ENCODE measurements around the gene KTI12.
A peak's percentile ranks its signal among the peaks of the same experiment; 100 is the strongest.
"Not testable (repeated sequence)": the region's sequence is repeated elsewhere in the genome, so short reads cannot be mapped to it uniquely, and the experiment has no call there.

Gene KTI12, protein sequence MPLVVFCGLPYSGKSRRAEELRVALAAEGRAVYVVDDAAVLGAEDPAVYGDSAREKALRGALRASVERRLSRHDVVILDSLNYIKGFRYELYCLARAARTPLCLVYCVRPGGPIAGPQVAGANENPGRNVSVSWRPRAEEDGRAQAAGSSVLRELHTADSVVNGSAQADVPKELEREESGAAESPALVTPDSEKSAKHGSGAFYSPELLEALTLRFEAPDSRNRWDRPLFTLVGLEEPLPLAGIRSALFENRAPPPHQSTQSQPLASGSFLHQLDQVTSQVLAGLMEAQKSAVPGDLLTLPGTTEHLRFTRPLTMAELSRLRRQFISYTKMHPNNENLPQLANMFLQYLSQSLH

DNA sequence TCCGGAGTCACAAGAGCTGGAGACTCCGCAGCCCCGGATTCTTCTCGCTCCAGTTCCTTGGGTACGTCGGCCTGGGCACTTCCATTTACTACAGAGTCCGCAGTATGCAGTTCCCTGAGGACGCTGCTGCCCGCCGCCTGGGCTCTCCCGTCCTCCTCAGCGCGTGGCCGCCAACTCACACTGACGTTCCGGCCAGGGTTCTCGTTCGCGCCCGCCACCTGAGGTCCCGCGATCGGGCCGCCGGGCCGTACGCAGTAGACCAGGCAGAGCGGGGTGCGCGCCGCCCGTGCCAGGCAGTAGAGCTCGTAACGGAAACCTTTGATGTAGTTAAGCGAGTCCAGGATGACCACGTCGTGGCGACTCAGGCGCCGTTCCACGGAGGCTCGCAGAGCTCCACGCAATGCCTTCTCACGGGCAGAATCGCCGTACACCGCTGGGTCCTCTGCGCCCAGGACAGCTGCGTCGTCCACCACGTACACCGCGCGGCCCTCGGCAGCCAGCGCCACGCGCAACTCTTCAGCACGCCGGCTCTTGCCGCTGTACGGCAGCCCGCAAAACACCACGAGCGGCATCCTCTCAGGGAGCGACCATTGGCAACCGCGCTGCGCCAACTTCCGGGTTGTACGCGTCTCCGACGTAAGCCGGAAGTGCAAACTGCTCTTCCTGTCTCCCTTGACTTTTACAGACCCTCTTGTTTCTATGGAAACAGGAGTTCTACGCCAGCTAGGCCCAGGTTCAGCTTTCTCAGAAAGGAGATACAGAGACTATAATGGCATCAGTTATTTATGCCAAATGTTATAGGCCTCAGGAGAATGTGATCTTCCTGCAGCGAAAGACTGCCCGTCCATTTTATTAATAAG, at the start of gene KTI12:
TSS of gene KTI12 (minus strand) at position 621 of the 860 bp plus-strand sequence. CDS start at position 572, 49 bp downstream.
- DNase-seq = peak; percentile 90

DNA sequence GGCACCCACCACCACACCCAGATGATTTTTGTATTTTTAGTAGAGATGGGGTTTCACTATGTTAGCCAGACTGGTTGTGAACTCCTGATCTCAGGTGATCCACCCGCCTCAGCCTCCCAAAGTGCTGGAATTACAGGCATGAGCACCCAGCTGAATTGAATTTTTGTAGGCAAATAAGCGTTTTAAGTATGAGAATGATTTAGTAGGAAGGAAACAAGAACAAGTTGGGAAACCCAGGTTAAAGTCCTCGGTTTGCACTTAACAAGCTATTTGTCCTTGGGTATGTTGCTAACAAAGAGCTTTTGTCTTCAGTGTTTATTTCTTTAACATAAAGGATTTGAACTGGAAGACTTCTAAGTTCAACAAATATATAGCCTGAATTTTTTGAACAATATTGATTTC, 46.4 kb upstream of the KTI12 start:
- no peak for DNase-seq

DNA sequence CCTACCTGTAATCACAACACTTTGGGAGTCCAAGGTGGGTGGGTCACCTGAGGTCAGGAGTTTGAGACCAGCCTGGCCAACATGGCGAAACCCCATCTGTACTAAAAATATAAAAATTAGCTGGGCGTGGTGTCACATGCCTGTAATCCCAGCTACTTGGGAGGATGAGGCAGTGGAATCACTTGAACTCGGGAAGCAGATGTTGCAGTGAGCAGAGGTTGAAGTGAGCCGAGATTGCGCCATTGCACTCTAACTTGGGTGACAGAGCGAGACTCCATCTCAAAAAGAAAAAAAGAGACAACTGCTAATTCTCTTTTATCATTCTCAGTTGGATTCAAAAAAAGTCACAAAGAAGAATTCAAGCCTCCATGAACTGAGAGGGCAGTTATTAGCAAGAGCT, 43.7 kb upstream of the KTI12 start:
- DNase-seq = not testable (repeated sequence)

DNA sequence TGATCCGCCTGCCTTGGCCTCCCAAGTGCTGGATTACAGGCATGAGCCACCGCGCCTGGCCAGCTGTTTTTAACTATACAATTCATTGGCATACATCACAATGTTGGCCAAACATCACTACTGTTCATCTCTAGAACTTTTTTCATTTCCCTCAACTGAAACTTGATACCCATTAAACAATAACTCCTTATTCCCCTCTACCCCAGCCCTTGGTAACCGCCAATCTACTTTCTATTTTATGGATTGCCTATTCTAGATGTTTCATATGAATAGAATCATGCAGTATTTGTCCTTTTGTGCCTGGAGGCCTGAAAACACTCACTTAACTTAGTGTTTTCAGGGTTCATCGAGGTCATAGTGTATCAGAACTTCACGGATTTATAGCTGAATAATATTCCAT, 38.7 kb upstream of the KTI12 start:
- DNase-seq = no peak

DNA sequence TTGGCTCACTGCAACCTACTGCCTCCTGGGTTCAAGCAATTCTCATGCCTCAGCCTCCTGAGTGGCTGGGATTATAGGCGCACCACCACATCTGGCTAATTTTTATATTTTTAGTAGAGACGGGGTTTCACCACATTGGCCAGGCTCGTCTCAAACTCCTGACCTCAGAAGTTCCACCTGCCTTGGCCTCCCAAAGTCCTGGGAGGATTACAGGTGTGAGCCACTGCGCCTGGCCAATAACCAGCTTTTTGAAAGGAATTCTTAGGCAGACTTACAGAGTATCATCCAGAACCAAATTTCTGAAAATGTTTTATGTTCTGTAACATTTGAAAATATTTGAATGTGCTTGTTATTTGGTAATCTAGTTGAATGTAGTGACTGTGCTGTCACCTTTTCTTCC, 37.1 kb upstream of the KTI12 start:
- DNase-seq = no peak

DNA sequence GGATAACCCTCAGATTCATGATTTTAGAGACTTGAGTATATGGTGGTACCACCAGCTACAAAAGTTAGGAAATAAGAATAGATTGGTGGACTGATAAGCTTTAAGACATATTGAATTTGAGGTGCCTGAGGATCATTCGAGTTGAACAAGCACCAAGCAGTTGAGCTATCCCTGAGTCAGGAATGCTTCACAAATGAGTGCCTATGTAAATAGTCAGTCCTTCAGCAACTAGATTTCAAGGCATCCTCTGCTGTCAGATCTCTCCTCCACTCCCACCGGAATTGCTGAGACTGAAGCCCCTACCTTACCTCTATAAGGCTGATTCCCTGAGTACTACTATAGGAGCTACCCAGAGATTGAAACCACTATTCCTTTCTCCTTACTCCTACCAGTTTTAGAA, 29.6 kb upstream of the KTI12 start:
- no peak for DNase-seq

DNA sequence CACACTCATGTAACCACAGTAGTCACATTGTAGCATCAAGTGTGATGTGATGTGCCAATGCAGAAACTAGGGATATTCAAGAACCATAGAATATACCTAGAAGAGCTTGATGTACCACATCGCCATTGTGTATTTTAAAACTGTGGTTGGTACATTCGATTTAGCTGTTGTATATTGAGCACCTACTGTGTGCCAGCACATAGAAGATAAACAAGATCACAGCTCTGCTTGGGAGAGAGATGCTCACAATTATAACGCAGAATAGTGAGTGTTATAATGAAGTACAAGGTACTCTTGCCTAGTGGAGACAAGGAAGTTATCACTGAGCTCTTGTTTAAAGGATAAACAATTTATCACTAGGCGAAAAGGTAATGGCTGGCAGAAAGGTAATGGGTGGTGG, 27.2 kb upstream of the KTI12 start:
- DNase-seq = no peak

DNA sequence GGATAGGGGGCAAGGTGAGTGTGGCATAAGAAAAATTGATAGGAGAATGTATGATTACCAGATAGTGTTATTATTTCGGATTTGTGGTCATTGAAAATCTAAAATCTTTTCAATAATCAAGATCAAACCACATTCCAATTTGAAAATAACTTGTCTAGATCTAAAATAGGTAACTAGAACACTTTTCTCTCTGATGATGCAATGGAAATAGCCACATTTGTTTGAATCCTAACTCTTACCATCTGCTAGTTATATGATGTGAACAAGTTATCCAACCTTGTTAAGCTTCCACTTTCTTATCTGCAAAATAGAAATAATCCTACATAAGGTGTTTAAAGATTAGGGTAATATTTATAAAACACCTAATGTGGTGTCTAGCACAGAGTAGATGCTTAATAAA, 26.3 kb upstream of the KTI12 start:
- DNase-seq = no peak

DNA sequence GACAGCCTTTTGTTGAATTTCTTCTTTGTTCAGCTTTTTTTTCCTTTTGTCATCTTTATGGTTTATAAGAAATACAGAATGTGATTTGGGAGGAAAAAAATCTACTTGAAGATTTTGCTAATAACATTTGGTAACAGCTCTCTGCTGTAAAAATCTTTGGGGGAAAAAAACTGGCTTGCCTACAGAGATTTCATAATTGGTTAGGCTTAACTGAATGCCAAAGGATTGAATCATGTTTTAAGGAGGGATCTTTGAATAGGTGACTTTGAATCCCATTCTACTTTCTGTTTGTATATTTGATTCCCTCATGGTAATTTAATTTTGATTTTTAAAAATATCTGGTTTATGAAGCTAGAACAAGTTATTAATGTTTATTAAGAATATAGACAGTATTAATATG, 25.7 kb upstream of the KTI12 start:
- no peak for DNase-seq

DNA sequence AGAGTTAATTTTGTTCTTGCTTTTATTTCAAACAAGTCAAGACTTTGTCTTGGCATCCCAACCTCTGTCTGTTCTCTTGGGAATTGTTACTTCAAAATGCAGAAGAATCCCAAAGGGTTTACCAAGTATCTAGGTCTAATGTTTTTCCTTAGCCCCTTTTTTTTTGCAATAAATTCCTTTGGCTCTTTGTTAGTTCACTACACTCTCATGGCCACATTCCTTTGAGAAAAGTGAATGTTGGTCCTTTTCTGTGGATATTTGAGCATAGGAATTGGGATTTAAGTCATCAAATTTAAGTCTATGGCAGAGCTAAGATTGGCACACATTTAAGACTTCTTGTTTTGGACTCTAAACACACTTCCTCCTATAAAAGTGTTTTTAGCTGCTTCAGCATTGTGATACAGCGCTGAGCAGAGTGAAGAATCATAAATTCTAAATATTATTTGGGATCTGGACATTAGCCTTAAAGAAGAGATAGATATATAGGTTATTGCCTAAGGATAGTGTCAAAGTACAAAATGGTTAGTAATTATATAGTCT, 24.3 kb upstream of the KTI12 start:
- no peak for DNase-seq

DNA sequence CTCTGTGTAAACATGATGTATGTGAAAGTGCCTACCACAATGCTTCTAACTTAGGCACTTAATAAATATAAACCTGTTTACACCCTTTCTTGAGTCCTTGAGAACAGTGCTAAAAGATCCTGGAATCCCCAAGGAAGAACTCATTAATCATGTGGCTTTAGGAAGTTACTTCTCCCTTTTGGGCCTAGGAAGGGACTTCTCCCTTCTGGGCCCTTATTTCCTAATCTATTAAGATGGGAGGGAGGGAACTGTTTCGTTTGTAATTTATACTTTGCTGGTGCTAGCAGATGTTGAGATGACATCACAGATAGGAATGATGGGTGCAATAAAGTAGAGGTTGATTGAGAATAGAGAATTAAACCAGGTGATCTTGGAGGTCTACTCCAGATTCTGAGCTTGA, 23.6 kb upstream of the KTI12 start:
- no peak for DNase-seq

DNA sequence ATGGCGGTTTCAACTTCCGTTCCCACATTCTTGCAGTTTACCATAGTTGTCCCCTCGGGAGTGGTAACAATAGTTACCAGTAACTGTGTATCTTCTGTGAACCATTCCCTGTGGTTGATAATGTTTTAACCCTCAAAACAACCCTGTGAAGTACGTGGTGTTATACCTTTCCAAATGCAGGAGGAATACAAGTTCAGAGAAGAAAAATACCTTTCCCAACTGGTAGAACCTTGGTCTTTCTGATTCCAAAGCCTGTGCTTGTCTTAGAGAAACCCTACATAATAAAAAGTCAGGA, 23.3 kb upstream of the KTI12 start:
- DNase-seq = no peak

DNA sequence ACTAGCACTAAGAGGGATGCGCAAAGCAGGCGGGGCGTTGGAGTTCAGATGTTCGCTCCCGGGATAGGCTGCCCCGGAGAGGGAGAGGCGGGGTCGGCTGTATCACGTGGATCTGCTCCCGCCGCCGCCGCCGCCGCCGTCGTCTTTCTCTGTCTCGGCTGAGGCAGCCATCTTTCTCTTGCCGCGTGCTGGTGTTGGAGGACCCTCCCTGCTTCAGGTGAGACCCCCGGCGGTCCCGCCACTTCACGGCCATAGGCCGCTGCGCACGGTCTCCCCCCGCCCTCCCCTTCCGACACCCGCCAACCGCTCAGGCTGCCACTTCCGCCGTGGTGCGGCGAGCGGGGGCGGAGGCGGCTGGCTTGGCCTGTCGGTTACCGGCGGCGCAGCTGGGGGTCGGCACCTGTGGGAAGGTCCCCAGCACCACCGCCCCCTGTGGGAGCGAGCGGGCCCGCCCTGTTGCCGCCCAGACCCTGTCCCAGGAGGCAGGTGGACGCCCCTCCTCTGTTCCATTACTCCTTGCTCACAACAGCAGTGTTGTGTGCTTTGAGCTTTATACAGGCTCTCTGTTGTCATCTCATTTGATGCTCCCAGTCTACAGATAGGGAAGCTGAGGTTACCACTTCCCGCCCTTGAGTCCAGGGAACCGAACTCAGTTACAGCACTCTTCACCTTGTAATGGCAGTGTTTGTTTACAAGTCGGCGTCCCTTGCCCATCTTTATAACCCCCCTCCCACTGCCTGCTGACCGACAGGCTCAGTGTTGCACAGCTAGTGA, 22.7 kb upstream of the KTI12 start, which contains the start of gene BTF3L4:
TSS of gene BTF3L4 (plus strand) at position 133 of the 774 bp plus-strand sequence. CDS start 3,553 bp downstream, outside the sequence.
- peak; percentile 94 for DNase-seq

DNA sequence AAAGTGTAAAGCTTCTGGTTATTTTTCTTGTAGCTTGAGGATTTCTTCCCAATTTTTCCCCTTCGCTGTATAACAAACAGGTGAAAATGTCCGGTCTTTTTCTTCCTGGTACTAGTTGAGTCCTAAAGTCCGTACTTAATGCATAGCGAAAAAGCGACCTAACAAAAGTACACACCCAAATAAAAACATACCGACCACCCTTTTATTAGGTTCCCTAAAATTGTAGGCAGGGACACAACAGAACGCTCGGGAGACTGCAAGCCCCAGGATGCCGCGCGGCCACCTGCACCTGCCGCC, 22.2 kb upstream of the KTI12 start:
- no peak for DNase-seq

DNA sequence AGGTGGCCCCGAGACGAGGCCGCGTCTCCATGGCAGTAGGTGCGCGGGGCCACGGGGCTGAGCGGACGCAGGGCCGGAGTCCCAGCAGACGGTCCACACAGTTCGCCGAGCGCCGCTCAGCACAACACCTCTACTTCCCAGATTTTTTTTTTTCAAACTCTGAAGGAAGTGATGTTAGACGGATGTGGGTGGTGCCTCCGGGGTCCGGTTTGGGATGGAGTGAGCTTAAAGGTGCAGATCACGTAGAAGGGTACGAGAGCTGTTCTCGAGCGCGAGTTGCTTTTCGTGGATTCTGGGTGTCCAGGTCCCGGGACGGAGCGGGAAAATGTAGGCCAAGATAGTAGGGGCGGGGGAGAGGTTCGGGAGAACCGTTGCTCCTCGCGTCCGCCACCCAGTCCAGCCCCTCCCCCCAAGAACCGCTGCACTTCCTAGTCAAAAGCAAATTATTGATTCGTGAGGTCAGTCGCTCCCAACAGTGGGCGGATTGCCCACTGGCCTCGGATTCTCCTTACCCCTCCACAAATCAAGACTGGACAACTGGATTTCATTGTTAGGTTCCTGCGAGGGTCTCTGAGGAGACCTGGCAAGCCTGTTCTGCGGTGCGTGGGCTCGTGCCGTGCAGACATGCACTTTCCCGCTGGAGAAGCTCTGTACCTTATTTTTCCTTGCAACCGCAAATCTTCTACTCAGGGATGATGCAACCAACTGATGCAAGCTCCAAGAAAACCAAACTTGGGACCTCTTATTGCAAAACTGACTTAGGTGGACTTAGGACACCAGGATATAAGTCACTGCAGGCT, 21.7 kb upstream of the KTI12 start, which contains the start of gene TXNDC12:
TSS of gene TXNDC12 (minus strand) at position 126 of the 800 bp plus-strand sequence. CDS start at position 31, 95 bp downstream.
- DNase-seq = peak; percentile 77

DNA sequence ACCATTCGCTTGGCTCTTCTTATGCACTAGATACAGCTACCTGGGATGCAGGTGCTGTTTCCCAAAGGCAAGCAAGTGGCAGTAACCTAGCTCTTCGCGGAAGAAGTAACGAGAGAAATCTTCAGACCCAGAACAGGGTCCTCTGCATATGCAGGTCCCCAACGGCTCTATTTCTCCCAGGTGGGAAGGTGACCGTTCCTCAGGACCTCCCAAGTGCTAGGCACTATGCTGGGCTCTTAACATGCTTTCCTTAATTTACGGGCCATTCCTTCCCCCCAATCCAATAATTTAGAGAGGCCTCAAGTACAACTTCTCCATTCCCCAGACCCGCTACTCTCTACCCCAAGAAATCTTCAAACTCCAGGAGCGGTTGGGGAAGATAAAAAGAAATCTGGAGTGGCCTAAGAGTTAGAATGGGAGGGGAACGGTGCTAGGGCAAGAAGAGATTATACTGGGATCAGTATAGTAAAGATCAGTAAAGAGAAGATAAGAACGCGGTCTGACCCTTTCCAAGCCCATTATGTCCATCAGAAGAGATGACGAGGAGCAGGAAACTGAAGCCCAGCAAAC, 21.0 kb upstream of the KTI12 start:
- no peak for DNase-seq

DNA sequence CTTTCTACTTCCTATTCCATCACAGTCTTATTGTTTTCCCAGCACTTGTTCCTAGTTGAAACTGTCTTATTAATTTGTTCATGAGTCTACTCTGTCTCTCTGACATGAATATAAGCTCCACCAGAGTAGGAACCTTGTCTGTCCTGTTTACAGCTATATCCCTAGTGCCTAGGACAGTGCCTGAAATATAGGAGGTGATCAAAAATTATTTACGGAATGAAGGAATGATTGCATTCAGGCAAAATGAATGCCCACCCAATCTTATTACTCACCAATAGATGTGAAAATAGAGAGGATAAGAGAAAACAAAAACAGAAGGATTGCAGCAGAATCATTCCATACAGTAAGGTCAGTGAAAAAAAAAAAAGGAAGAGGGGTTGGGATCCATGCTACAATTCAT, 20.3 kb upstream of the KTI12 start:
- no peak for DNase-seq

DNA sequence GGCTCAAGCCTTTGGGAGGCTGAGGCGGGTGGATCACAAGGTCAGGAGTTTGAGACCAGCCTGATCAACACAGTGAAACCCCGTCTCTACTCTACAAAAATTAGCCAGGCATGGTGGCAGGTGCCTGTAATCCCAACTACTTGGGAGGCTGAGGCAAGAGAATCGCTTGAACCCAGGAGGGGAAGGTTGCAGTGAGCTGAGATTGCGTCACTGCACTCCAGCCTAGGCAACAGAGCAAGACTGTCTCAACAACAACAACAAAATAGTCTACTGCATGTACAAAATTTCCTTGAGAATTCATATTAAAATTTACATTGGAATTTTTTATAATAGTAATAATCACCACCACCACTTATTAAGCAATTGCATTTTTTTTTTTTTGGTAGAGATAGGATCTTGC, 15.7 kb upstream of the KTI12 start:
- not testable (repeated sequence) for DNase-seq

DNA sequence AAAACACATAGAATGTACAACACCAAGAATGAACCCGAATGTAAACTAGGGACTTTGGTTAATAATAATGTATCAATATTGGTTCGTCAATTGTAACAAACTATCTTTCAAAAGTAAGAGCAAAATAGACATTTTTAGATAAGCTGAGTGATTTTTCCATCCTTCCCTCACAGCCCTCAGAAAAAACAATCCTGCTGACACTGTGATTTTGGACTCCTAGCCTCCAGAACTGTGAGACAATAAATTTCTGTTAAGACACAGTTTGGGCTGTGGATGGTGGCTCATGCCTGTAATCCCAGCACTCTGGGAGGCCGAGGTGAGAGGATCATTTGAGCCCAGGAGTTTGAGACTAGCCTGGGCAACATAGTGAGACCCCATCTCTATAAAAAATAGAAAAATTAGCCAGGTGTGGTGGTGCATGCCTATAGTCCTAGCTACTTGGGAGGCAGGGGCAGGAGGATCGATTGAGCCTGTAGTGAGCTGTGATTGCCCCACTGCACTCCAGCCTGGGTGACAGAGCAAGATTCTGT, 12.1 kb upstream of the KTI12 start:
- not testable (repeated sequence) for DNase-seq

DNA sequence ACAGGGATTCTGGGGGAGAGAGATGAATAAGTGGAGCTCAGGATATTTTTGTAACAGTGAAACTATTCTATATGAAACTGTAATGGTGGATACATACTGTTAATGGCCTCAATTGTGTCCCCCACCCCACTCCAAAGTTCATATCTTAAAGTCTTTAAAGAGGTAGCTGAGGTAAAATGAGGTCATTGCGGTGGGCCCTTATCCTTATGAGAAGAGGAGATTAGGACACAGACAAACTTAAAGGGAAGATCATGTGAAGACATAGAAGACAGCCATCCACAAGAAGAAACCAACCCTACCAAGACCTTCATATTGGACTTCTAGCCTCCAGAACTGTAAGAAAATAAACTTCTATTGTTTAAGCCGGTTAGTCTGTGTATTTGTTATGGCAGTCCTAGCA, 11.6 kb upstream of the KTI12 start:
- DNase-seq = no peak

DNA sequence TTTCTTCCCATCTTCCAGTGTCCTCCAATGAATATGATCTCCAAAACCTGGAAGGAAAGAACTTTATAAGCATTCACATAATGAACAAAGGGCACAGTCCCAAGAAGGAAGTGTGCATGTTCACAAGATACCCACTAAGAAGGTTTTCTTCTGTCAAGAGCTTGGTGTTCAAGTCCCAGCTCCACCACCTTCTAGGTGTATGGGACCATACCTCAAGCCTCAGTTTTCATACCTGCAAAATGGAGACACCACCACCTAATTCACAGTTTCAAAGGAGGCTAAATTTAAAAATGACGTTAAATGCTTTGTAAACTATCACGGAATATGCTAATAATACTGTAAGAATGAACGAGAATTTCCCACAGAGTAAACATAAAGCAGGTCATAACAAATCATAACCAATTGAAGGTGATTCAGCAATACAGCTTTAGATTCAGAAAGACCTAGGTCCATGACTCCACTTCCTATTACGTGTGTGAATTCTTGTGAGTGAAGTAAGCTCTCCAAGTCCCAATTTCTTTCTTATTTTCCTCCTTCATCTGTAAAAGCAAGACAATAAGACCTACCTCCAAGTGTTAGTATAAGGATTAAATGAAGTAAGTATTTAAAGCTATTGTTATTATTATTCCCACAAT, 8.1 kb upstream of the KTI12 start:
- no peak for DNase-seq

Measured in activated CD8-positive, alpha-beta memory T cell treated with anti-CD3 and anti-CD28 coated beads, Interleukin-2, amount 50 U/mL, for 48 hours (primary cell).